Lower leg skin (tissue), 3 donors: ENCODE measurements around the gene SUN1.

Source experiments
- POLR2A ChIP-seq, 2 donors: fragments of 450-650 bp; IDR thresholded peaks; one replicate each; pipeline ENCODE4 v1.6.1; 2016 to 2017; ENCODE audit warnings: antibody characterized with exemption in 2 of 2, mild to moderate bottlenecking in 1 of 2, moderate library complexity in 1 of 2
- TF ChIP-seq, protein P1 (sequence below), 3 donors: fragments of 450-650 bp; IDR thresholded peaks; one replicate each; pipeline ENCODE4 v1.5.1; 2016; ENCODE audit warnings: antibody characterized with exemption in 3 of 3, mild to moderate bottlenecking in 3 of 3, moderate library complexity in 2 of 3

DNA sequence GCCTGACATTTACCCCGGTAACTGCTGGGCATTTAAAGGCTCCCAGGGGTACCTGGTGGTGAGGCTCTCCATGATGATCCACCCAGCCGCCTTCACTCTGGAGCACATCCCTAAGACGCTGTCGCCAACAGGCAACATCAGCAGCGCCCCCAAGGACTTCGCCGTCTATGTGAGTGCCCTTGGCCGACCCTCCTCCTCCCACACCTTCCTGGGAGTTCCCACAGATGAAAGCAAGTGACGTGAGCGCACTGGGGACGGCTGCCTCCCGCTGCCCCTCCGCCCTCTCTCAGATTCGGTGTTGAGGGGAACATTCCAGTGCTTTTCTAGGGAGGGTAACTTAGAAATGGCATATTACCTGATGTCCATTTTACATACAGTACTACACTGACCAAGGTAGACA is 37.1 kb downstream of the SUN1 start:
- TF ChIP-seq, protein P1, sequence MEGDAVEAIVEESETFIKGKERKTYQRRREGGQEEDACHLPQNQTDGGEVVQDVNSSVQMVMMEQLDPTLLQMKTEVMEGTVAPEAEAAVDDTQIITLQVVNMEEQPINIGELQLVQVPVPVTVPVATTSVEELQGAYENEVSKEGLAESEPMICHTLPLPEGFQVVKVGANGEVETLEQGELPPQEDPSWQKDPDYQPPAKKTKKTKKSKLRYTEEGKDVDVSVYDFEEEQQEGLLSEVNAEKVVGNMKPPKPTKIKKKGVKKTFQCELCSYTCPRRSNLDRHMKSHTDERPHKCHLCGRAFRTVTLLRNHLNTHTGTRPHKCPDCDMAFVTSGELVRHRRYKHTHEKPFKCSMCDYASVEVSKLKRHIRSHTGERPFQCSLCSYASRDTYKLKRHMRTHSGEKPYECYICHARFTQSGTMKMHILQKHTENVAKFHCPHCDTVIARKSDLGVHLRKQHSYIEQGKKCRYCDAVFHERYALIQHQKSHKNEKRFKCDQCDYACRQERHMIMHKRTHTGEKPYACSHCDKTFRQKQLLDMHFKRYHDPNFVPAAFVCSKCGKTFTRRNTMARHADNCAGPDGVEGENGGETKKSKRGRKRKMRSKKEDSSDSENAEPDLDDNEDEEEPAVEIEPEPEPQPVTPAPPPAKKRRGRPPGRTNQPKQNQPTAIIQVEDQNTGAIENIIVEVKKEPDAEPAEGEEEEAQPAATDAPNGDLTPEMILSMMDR (IDR thresholded peaks at IDR 0.05) = no peak
- no peak for TF ChIP-seq POLR2A (IDR thresholded peaks at IDR 0.05)
